BLaER1 treated with 17β-estradiol and CSF1 and Interleukin-3, amounts not matched to agents 10 nM and 100 nM (cell line): ENCODE results near the gene ADCK2.
A peak's percentile ranks its signal among the peaks of the same experiment; 100 is the strongest.
"Not testable (repeated sequence)": the region's sequence is repeated elsewhere in the genome, so short reads cannot be mapped to it uniquely, and the experiment has no call there.

Source experiments
- H3K27ac ChIP-seq, 11 experiments: shearing (Covaris generic); formaldehyde crosslinking; 2 replicates each; pipeline ENCODE4 v1.8.1; 2022
- H3K27me3 ChIP-seq, 11 experiments: shearing (Covaris generic); formaldehyde crosslinking; 2 replicates each; pipeline ENCODE4 v1.8.1; 2022
- H3K36me3 ChIP-seq, 11 experiments: shearing (Covaris generic); formaldehyde crosslinking; 2 replicates each; pipeline ENCODE4 v1.8.1; 2022
- H3K4me1 ChIP-seq, 10 experiments: shearing (Covaris generic); formaldehyde crosslinking; 2 replicates each; pipeline ENCODE4 v1.8.1; 2022
- H3K4me2 ChIP-seq, 11 experiments: shearing (Covaris generic); formaldehyde crosslinking; 2 replicates each; pipeline ENCODE4 v1.8.1; 2022
- H3K4me3 ChIP-seq, 10 experiments: shearing (Covaris generic); formaldehyde crosslinking; 2 replicates each; pipeline ENCODE4 v1.8.1; 2022
- H3K9ac ChIP-seq, 11 experiments: shearing (Covaris generic); formaldehyde crosslinking; 2 replicates each; pipeline ENCODE4 v1.8.1; 2022
- H3K9me3 ChIP-seq, 11 experiments: shearing (Covaris generic); formaldehyde crosslinking; replicated peaks in 1 of 11; 2 replicates each; pipeline ENCODE4 v1.8.1; 2022
- H4K20me1 ChIP-seq, 11 experiments: shearing (Covaris generic); formaldehyde crosslinking; 2 replicates each; pipeline ENCODE4 v1.8.1; 2022
- Cebpa-rat ChIP-seq, 11 experiments: shearing (Covaris generic); IDR thresholded peaks; 2 replicates each; pipeline ENCODE4 v1.8.1; 2022

The ADCK2 gene

DNA sequence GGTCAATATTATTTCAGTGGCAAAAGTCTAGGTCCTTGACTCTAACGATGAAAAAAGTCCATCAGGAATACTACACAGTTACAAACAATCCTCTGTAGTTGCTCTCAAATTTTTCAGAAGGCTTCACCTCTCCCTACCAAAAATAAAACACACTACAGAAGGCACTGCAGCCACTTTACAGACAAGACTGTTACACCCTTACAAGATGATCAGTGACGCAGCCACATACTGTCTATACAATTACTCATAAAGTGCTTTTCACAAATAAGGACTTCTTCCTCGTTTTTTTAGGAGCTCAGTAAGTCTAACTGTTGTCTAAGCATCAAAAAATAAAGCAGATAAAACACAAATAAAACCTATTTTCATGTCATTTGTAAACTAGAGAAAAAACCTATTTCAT lies 50.8 kb downstream of the ADCK2 start:
- Histone ChIP-seq H3K9me3 (no peaks in the 10 kb centered on the region), H3K36me3 (peaks cover 10 to 44% (median 19%) of the 10 kb centered on the region in 11 experiments; a peak in 14 of 22 replicates), H3K4me3 (no peak overlapping the region), H3K27me3 (no peaks in the 10 kb centered on the region), H3K9ac (no peak overlapping the region), H3K4me2 (no peak overlapping the region), H3K4me1 (peaks cover 10 to 29% (median 16%) of the 10 kb centered on the region in 10 experiments), H4K20me1 (0 out of 22 replicates have a peak, but pooled peaks cover 0 to 4% (median 0%) of the 10 kb centered on the region in 11 experiments), H3K27ac (no peak overlapping the region)
- no peak for TF ChIP-seq Cebpa-rat (IDR thresholded peaks at IDR 0.05)

DNA sequence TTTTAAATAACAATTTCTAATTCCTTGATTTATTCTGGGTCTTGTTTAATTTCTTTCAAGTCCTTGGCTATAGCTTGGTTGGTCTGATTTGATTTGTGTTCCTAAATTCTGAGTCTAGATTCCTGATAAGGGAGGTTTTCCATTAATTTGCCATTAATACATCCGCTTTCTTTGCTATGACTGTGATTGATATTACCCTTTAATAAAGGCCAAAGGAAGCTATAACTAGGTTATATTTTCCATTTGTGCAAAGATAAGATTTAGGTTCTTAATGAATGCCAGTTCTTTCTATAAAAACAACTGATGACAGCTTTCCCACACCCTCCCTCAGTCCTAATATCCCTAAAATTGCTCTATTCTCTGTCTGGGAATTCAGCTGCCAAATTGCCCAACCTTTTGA lies 52.0 kb downstream of the ADCK2 start:
- Histone ChIP-seq H3K27me3 (no peaks in the 10 kb centered on the region), H3K9ac (no peak overlapping the region)
- TF ChIP-seq Cebpa-rat (IDR thresholded peaks at IDR 0.05), result no peak

DNA sequence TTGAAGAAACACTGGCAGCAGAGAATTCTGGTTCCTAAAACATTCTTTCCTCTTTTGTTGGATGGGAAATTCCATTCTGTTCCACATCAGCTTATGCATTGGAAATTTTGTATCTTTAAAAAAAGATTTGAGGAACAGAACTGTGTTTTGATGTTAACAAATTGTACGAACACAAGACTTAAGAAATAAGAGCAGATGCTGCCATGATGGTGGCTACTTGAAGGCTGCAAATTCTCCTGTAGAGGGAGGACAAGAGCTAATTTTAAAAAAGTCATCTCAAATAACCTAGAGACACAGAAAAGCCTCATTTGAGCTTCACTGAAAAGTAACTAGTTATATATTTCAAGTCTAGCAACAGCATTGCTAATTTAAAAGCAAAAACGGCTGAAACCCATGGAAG lies 53.5 kb downstream of the ADCK2 start:
- Histone ChIP-seq H3K27me3 (no peaks in the 10 kb centered on the region), H3K4me2 (peak overlapping the region in 1 of 11 experiments; percentile 7; a peak in 1 of 22 replicates), H3K9me3 (no peaks in the 10 kb centered on the region), H3K36me3 (peaks cover 20 to 68% (median 35%) of the 10 kb centered on the region in 11 experiments; a peak in 21 of 22 replicates), H3K4me1 (peaks cover 0 to 11% (median 0%) of the 10 kb centered on the region in 10 experiments; a peak in 2 of 20 replicates), H4K20me1 (0 out of 22 replicates have a peak, but pooled peaks cover 0 to 4% (median 0%) of the 10 kb centered on the region in 11 experiments), H3K27ac (no peak overlapping the region), H3K9ac (no peak overlapping the region), H3K4me3 (no peak overlapping the region)
- no peak for TF ChIP-seq Cebpa-rat (IDR thresholded peaks at IDR 0.05)

More for the DNA sequence above, 52.0 kb downstream of the ADCK2 start:
- Histone ChIP-seq H3K9me3 (no peaks in the 10 kb centered on the region), H3K4me1 (peaks cover 6 to 22% (median 9%) of the 10 kb centered on the region in 10 experiments), H3K4me2 (no peak overlapping the region), H3K36me3 (peaks cover 14 to 53% (median 24%) of the 10 kb centered on the region in 11 experiments; a peak in 17 of 22 replicates), H4K20me1 (0 out of 22 replicates have a peak, but pooled peaks cover 0 to 4% (median 0%) of the 10 kb centered on the region in 11 experiments), H3K4me3 (no peak overlapping the region), H3K27ac (no peak overlapping the region)

DNA sequence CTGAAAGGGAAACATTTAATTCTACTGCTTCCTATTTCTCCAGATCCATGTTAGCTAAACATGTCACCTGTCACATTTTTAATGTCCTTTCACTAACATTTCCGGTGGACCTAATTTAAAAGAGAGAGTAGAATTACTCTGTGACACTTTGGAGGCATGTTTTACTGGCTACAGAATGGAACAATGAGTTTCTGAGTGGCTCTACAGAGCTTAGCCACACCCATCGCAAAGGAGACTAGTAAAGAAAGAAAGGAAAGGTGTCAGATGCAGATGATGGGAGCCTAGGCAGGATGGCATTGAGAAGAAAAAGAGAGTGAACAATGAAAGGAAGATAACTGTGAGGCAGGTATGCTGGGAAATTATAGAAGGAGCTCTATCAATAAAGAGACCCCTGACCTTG lies 59.7 kb downstream of the ADCK2 start:
- no peak for TF ChIP-seq Cebpa-rat (IDR thresholded peaks at IDR 0.05)
- Histone ChIP-seq H3K9ac (no peak overlapping the region), H3K4me2 (no peak overlapping the region), H3K36me3 (peaks cover 18 to 72% (median 39%) of the 10 kb centered on the region in 11 experiments; a peak in 21 of 22 replicates), H3K9me3 (no peaks in the 10 kb centered on the region), H3K4me3 (no peak overlapping the region), H3K27me3 (no peaks in the 10 kb centered on the region), H3K27ac (no peak overlapping the region), H4K20me1 (no peaks in the 10 kb centered on the region), H3K4me1 (no peaks in the 10 kb centered on the region)

DNA sequence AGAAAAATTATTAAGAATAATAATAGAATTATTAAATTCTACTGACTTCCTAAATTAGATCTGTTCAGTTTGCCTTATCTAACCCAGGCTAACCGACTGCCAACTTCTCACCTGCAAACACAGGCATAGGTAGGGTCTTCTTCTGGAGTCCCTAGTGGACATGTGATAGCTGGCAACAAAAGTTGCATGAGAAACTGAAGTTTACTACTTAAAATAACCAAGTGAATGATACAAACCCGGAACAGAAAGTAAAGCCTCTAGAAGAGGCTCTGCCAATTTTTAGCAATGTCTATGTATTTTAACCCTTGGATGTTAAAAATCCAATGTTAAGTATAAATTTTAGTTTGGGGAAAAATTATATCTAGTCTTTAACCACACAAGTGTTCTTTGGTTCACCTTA lies 61.4 kb downstream of the ADCK2 start:
- H3K9ac ChIP-seq, result no peak overlapping the region
- no peaks in the 10 kb centered on the region for H3K4me1 ChIP-seq
- no peak for TF ChIP-seq Cebpa-rat (IDR thresholded peaks at IDR 0.05)
- H3K9me3 ChIP-seq, result no peaks in the 10 kb centered on the region
- no peaks in the 10 kb centered on the region for H3K27me3 ChIP-seq
- no peak overlapping the region for H3K4me2 ChIP-seq
- H3K4me3 ChIP-seq, result no peak overlapping the region
- no peaks in the 10 kb centered on the region for H4K20me1 ChIP-seq
- H3K27ac ChIP-seq, result no peak overlapping the region
- peaks cover 29 to 84% (median 49%) of the 10 kb centered on the region in 11 experiments for H3K36me3 ChIP-seq

DNA sequence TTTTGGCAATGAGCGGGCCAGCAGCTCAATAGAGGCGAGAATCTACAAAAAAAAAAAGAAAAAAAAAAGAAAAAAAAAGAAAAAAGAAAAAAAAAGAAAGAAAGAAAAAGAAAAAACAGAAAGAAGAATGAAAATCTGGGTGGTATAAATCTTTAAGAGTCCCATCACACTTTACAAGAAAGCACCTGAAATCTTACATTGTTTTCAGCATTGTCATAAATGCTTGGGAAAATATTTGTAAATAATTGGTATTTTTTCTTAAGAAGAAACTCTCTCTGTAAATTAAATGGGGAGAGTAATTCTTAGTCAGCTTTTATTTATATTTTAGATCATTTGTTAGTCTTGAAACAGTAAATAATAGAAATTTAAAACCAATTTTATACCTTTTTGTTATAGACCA lies 62.0 kb downstream of the ADCK2 start:
- H3K9ac ChIP-seq, result no peak overlapping the region
- no peaks in the 10 kb centered on the region for H3K9me3 ChIP-seq
- no peaks in the 10 kb centered on the region for H3K27me3 ChIP-seq
- no peak overlapping the region for H3K4me3 ChIP-seq
- H3K36me3 ChIP-seq, result peaks cover 28 to 84% (median 51%) of the 10 kb centered on the region in 11 experiments
- no peaks in the 10 kb centered on the region for H3K4me1 ChIP-seq
- H3K4me2 ChIP-seq, result no peak overlapping the region
- no peak for TF ChIP-seq Cebpa-rat (IDR thresholded peaks at IDR 0.05)
- no peak overlapping the region for H3K27ac ChIP-seq
- no peaks in the 10 kb centered on the region for H4K20me1 ChIP-seq

DNA sequence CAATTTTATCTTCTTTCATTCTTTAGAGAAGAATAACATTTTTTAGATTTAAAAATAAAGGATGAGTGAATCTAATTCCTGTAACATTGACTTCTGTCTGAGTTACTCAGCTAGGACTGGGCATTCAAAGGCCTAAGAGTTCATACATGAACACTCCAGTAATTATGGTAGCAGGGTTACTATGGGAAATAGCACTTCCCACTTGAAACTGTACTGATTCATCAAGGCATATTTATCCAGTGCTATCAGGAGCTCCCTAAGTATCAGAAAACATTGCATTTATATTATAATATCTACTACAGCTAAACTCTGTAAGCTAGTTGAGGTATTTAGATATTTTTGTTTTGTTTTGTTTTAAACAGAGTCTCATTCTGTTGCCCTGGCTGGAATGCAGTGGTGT lies 65.5 kb downstream of the ADCK2 start:
- H3K9ac ChIP-seq, result no peak overlapping the region
- H3K4me2 ChIP-seq, result no peak overlapping the region
- peaks cover 25 to 83% (median 58%) of the 10 kb centered on the region in 11 experiments for H3K36me3 ChIP-seq
- no peaks in the 10 kb centered on the region for H3K4me1 ChIP-seq
- H3K27me3 ChIP-seq, result no peaks in the 10 kb centered on the region
- no peak overlapping the region for H3K4me3 ChIP-seq
- no peak overlapping the region for H3K27ac ChIP-seq
- no peak for TF ChIP-seq Cebpa-rat (IDR thresholded peaks at IDR 0.05)
- H3K9me3 ChIP-seq, result no peaks in the 10 kb centered on the region
- no peaks in the 10 kb centered on the region for H4K20me1 ChIP-seq

DNA sequence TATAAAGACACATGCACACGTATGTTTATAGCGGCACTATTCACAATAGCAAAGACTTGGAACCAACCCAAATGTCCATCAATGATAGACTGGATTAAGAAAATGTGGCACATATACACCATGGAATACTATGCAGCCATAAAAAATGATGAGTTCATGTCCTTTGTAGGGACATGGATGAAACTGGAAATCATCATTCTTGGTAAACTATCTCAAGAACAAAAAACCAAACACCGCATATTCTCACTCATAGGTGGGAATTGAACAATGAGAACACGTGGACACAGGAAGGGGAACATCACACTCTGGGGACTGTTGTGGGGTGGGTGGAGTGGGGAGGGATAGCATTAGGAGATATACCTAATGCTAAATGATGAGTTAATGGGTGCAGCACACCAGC lies 70.5 kb downstream of the ADCK2 start:
- H3K4me2 ChIP-seq, H3K9ac ChIP-seq, H4K20me1 ChIP-seq, H3K27ac ChIP-seq, H3K4me3 ChIP-seq, H3K9me3 ChIP-seq, H3K27me3 ChIP-seq: not testable (repeated sequence)
- Histone ChIP-seq H3K36me3 (peaks cover 34 to 76% (median 59%) of the 10 kb centered on the region in 11 experiments), H3K4me1 (peaks cover 0 to 14% (median 8%) of the 10 kb centered on the region in 10 experiments; a peak in 10 of 20 replicates)

DNA sequence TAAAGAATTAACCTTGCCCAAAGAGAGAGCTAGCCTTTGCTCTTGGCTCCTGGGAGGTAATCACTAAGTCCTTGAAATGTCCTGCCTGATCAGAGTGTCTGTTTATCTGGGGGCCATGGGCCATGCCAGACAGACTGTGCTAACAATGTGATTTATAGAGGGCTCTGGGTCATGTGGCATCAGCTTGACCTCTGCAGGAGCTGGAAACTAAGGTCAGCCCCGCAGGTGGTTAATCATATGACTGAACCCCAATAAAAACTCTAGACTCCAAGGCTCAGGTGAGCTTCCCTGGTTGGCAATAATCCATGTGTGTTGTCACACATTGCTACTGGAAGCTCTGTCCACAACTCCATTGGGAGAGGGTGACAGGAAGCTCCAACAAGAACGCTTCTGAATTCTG lies 71.3 kb downstream of the ADCK2 start:
- H3K9ac ChIP-seq, result no peak overlapping the region
- H3K4me1 ChIP-seq, result peaks cover 0 to 14% (median 8%) of the 10 kb centered on the region in 10 experiments; a peak in 10 of 20 replicates
- no peak overlapping the region for H3K4me2 ChIP-seq
- peaks cover 29 to 76% (median 58%) of the 10 kb centered on the region in 11 experiments for H3K36me3 ChIP-seq
- no peak overlapping the region for H3K4me3 ChIP-seq
- no peak overlapping the region for H3K27ac ChIP-seq
- H3K9me3 ChIP-seq, result peaks cover 0 to 5% (median 0%) of the 10 kb centered on the region in 11 experiments; a peak in 1 of 22 replicates
- H4K20me1 ChIP-seq, result no peaks in the 10 kb centered on the region
- no peaks in the 10 kb centered on the region for H3K27me3 ChIP-seq
- no peak for TF ChIP-seq Cebpa-rat (IDR thresholded peaks at IDR 0.05)
